Mammary epithelial cell (primary cell): ENCODE measurements around the gene FAF1.

Experiments used
- CTCF ChIP-seq, 2 donors: IDR thresholded peaks in 1 of 2; conservative IDR thresholded peaks in 1 of 2; 2 replicates each; pipeline ENCODE4 v1.5.1; 2011 to 2012; ENCODE audit warnings: inconsistent platforms in 2 of 2, low read length in 2 of 2, mild to moderate bottlenecking in 2 of 2, control low read depth in 1 of 2, low read depth in 1 of 2; ENCODE audit not compliant: insufficient read depth in 1 of 2; ENCODE audit errors: extremely low read depth in 1 of 2
- EZH2 ChIP-seq: IDR thresholded peaks from 2 replicates; pipeline ENCODE4 v1.6.1; 2012; ENCODE audit warnings: low read length, inconsistent platforms, borderline replicate concordance

GRCh38 chr1:50529510-50529909 is 430.6 kb downstream of the FAF1 start:
- TF ChIP-seq CTCF (conservative IDR thresholded peaks at IDR 0.05 in 1 of 2, IDR thresholded peaks at IDR 0.05 in 1 of 2; ENCODE audit: extremely low read depth in 1 of 2, insufficient read depth in 1 of 2, low read depth in 1 of 2, low read length in 2 of 2) = no peak
- TF ChIP-seq EZH2 = no peak
